GM12892 (cell line): ENCODE measurements around the gene ADCY7.

Source experiments
- POLR2AphosphoS5 ChIP-seq: IDR thresholded peaks from 2 replicates; pipeline ENCODE4 v1.6.1; 2011; ENCODE audit warnings: low read depth, low read length, control low read depth
- TAF1 ChIP-seq: IDR thresholded peaks from 2 replicates; pipeline ENCODE4 v1.6.1; 2011; ENCODE audit warnings: low read depth, mild to moderate bottlenecking, control low read depth, low read length, borderline replicate concordance

DNA sequence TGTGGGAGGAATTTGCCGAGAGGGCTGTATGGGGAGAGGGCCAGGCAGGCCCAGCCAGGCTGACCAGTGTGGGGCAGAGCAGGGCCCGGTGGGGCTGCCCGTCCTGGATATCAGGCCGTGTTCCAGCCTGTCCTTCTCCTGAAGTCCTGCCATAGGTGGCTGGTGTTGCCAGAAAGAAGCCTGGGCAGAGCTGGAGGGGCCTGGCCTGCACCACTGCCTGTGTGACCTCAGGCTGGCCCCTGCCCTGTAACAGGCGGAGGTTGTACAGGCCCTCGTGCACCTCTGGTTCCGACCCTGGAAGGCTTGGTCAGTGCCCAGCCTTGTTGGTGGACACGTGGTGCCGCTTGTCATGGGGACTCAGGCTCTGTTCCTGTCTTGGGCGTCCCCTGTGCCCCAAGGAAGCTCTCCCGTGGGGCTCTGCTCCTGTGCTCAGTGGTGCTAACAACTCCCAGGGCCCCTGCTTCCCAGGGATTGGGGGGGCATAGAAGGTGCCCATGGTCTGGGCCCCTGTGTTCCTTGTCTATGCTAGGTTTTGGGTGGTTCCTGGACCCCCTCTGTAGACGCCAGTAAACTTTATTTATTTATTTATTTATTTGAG lies 33.3 kb downstream of the ADCY7 start:
- no peak for TF ChIP-seq POLR2AphosphoS5
- no peak for TF ChIP-seq TAF1
